H9 (cell line): Measurements from ENCODE around the gene GPR176. TPM values are rescaled to one million over a fixed set of nuclear protein-coding genes. Genes with fewer than 3 reads are reported as not detected.
A peak's percentile ranks its signal among the peaks of the same experiment; 100 is the strongest.

ENCODE experiments used
- DNase-seq: peaks from one replicate; pipeline ENCODE4 v3.0.0-alpha.2; 2017
- H2AFZ ChIP-seq: one replicate; pipeline ENCODE4 v1.6.1; 2013; ENCODE audit warnings: mild to moderate bottlenecking, low read length, control low read depth, moderate library complexity
- H2AK5ac ChIP-seq: 2 replicates; pipeline ENCODE4 v1.6.1; 2013; ENCODE audit warnings: low read length, control low read depth, mixed read lengths; ENCODE audit not compliant: insufficient read length
- H2BK120ac ChIP-seq: one replicate; pipeline ENCODE4 v1.6.1; 2013; ENCODE audit warnings: low read depth, mild to moderate bottlenecking, low read length, control low read depth, inconsistent platforms; ENCODE audit not compliant: poor library complexity, severe bottlenecking
- H2BK12ac ChIP-seq: 2 replicates; pipeline ENCODE4 v1.6.1; 2013; ENCODE audit warnings: low read length, control low read depth, mixed read lengths, low read depth; ENCODE audit not compliant: insufficient read length
- H2BK15ac ChIP-seq: 2 replicates; pipeline ENCODE4 v1.6.1; 2013; ENCODE audit warnings: low read depth, low read length, control low read depth
- H2BK20ac ChIP-seq: one replicate; pipeline ENCODE4 v1.6.1; 2013; ENCODE audit warnings: low read depth, mild to moderate bottlenecking, low read length, control low read depth, inconsistent platforms; ENCODE audit not compliant: poor library complexity, severe bottlenecking
- H2BK5ac ChIP-seq: 2 replicates; pipeline ENCODE4 v1.6.1; 2013; ENCODE audit warnings: low read length, control low read depth, mixed read lengths; ENCODE audit not compliant: insufficient read length
- H3K14ac ChIP-seq: 2 replicates; pipeline ENCODE4 v1.6.1; 2013; ENCODE audit warnings: low read length, control low read depth; ENCODE audit not compliant: insufficient read depth
- H3K18ac ChIP-seq: 2 replicates; pipeline ENCODE4 v1.6.1; 2013; ENCODE audit warnings: low read depth, mild to moderate bottlenecking, mixed read lengths, low read length, control low read depth; ENCODE audit not compliant: insufficient read length
- H3K23ac ChIP-seq: 2 replicates; pipeline ENCODE4 v1.6.1; 2013; ENCODE audit warnings: low read length, control low read depth, mixed read lengths, low read depth; ENCODE audit not compliant: insufficient read length
- H3K23me2 ChIP-seq: 2 replicates; pipeline ENCODE4 v1.6.1; 2013; ENCODE audit warnings: low read depth, mild to moderate bottlenecking, mixed read lengths, low read length, control low read depth; ENCODE audit not compliant: insufficient read length, poor library complexity, severe bottlenecking
- H3K27ac ChIP-seq: 2 replicates; pipeline ENCODE4 v1.5.1; 2013; ENCODE audit warnings: low read length, control low read depth, mixed read lengths, low read depth; ENCODE audit not compliant: insufficient read length
- H3K27me3 ChIP-seq: 2 replicates; pipeline ENCODE4 v1.6.1; 2013; ENCODE audit warnings: low read length, control low read depth, inconsistent platforms; ENCODE audit not compliant: insufficient read depth
- H3K4ac ChIP-seq: 2 replicates; pipeline ENCODE4 v1.6.1; 2013; ENCODE audit warnings: low read depth, mild to moderate bottlenecking, control low read depth, inconsistent platforms, low read length, moderate library complexity
- H3K4me1 ChIP-seq: 2 replicates; pipeline ENCODE4 v1.6.1; 2013; ENCODE audit warnings: low read length, control low read depth, inconsistent platforms; ENCODE audit not compliant: insufficient read depth
- H3K4me2 ChIP-seq: 2 replicates; pipeline ENCODE4 v1.6.1; 2013; ENCODE audit warnings: low read length, control low read depth, mixed read lengths; ENCODE audit not compliant: insufficient read length, insufficient read depth
- H3K56ac ChIP-seq: 2 replicates; pipeline ENCODE4 v1.6.1; 2013; ENCODE audit warnings: low read depth, mild to moderate bottlenecking, mixed read lengths, low read length, control low read depth; ENCODE audit not compliant: insufficient read length
- H3K79me1 ChIP-seq: 2 replicates; pipeline ENCODE4 v1.6.1; 2013; ENCODE audit warnings: low read depth, mild to moderate bottlenecking, moderate library complexity, low read length, control low read depth, inconsistent platforms; ENCODE audit not compliant: insufficient read depth, poor library complexity, severe bottlenecking
- H3K79me2 ChIP-seq: 2 replicates; pipeline ENCODE4 v1.6.1; 2013; ENCODE audit warnings: low read length, control low read depth, inconsistent platforms; ENCODE audit not compliant: insufficient read depth
- H3K9ac ChIP-seq: 2 replicates; pipeline ENCODE4 v1.6.1; 2013; ENCODE audit warnings: low read length, control low read depth, mixed read lengths; ENCODE audit not compliant: insufficient read length; ENCODE audit errors: extremely low read depth
- H3K9me3 ChIP-seq: one replicate; pipeline ENCODE4 v1.6.1; 2013; ENCODE audit warnings: low read depth, low read length, inconsistent platforms; ENCODE audit not compliant: control insufficient read depth
- H3T11ph ChIP-seq: one replicate; pipeline ENCODE4 v1.6.1; 2013; ENCODE audit warnings: mild to moderate bottlenecking, low read length, control low read depth, inconsistent platforms
- H4K20me1 ChIP-seq: one replicate; pipeline ENCODE4 v1.6.1; 2013; ENCODE audit not compliant: control insufficient read depth, insufficient read length, insufficient read depth
- H4K5ac ChIP-seq: 2 replicates; pipeline ENCODE4 v1.6.1; 2013; ENCODE audit warnings: low read depth, mild to moderate bottlenecking, mixed read lengths, low read length, control low read depth; ENCODE audit not compliant: insufficient read length
- H4K8ac ChIP-seq: replicated peaks from 2 replicates; pipeline ENCODE4 v1.6.1; 2013; ENCODE audit warnings: low read length, control low read depth, mixed read lengths, low read depth; ENCODE audit not compliant: insufficient read length
- H4K91ac ChIP-seq: 2 replicates; pipeline ENCODE4 v1.6.1; 2013; ENCODE audit warnings: low read depth, mild to moderate bottlenecking, moderate library complexity, mixed read lengths, low read length, control low read depth; ENCODE audit not compliant: insufficient read length
- H3K27ac Mint-ChIP-seq, 3 experiments: 2 replicates in 2 of 3; 3 replicates in 1 of 3; pipeline ENCODE4 v1.8.0; 2020 to 2021; ENCODE audit warnings: mixed read lengths in 3 of 3, mild to moderate bottlenecking in 1 of 3, moderate library complexity in 1 of 3
- H3K27me3 Mint-ChIP-seq: 2 replicates; pipeline ENCODE4 v1.8.0; 2021; ENCODE audit warnings: low read depth, mild to moderate bottlenecking, moderate library complexity, mixed read lengths
- H3K36me3 Mint-ChIP-seq, 3 experiments: 2 replicates in 2 of 3; 3 replicates in 1 of 3; pipeline ENCODE4 v1.8.0; 2020 to 2021; ENCODE audit warnings: low read depth in 3 of 3, mixed read lengths in 3 of 3; ENCODE audit not compliant: insufficient read depth in 1 of 3
- H3K4me1 Mint-ChIP-seq, 2 experiments: 2 replicates each; pipeline ENCODE4 v1.8.0; 2020; ENCODE audit warnings: mixed read lengths in 2 of 2
- H3K4me3 Mint-ChIP-seq, 2 experiments: 2 replicates in 1 of 2; 3 replicates in 1 of 2; pipeline ENCODE4 v1.8.0; 2020 to 2021; ENCODE audit warnings: mild to moderate bottlenecking in 2 of 2, mixed read lengths in 2 of 2, moderate library complexity in 1 of 2
- H3K9me3 Mint-ChIP-seq, 2 experiments: 2 replicates in 1 of 2; 3 replicates in 1 of 2; pipeline ENCODE4 v1.8.0; 2020; ENCODE audit warnings: mild to moderate bottlenecking in 2 of 2, mixed read lengths in 2 of 2, moderate library complexity in 1 of 2
- CTCF ChIP-seq: fragments of 200-600 bp; sonication (generic); conservative IDR thresholded peaks from 3 replicates; pipeline ENCODE4 v1.8.0; 2021; ENCODE audit warnings: antibody characterized with exemption, mild to moderate bottlenecking
- WGBS: extraction: QIAGEN DNeasy Blood & Tissue Kit; methylation state at CpG from one replicate; pipeline ENCODE4 v1.1.7; 2013; ENCODE audit warnings: missing lambda C conversion rate, low lambda C conversion rate, mixed read lengths; ENCODE audit not compliant: insufficient read length; ENCODE audit errors: extremely low coverage; 5-methylcytosine and 5-hydroxymethylcytosine counted together
- total RNA-seq: library from RNA; stranded (reverse); gene quantifications from 2 replicates; pipeline ENCODE4 v1.2.1, GENCODE V29; 2021

Gene GPR176
- total RNA-seq, 1 experiment from 2014 or later, result 132 TPM

- Histone ChIP-seq H3K23me2 (no peaks in the 10 kb centered on the region), H4K8ac (no peak overlapping the region), H2AK5ac (no peak overlapping the region), H3K18ac (no peak overlapping the region), H3K56ac (no peak overlapping the region), H3K9me3 (no peaks in the 10 kb centered on the region), H2BK120ac (no peak overlapping the region), H3K4me2 (no peak overlapping the region), H3K27ac (no peak overlapping the region), H2BK12ac (peak overlapping the region; percentile 53), H4K91ac (peak overlapping the region; percentile 48), H3K4ac (no peak overlapping the region), H3K79me2 (peaks cover 50% of the 10 kb centered on the region; the same call in 1 of the 2 replicates), H2AFZ (no peak overlapping the region), H3K27me3 (no peaks in the 10 kb centered on the region), H2BK5ac (no peak overlapping the region), H2BK15ac (no peak overlapping the region), H4K5ac (no peak overlapping the region), H3K14ac (no peak overlapping the region), H4K20me1 (no peaks in the 10 kb centered on the region), H3K9ac (no peak overlapping the region), H3K79me1 (peaks cover 13% of the 10 kb centered on the region), H3T11ph (no peak overlapping the region), H2BK20ac (no peak overlapping the region), H3K4me1 (peaks cover 21% of the 10 kb centered on the region), H3K23ac (no peak overlapping the region)
- Mint-ChIP-seq H3K36me3 (peaks cover 12 to 29% (median 15%) of the 10 kb centered on the region in 3 experiments), H3K27me3 (no peaks in the 10 kb centered on the region), H3K4me1 (peaks cover 41 to 44% of the 10 kb centered on the region in 2 experiments), H3K9me3 (no peaks in the 10 kb centered on the region), H3K27ac (no peak overlapping the region), H3K4me3 (no peak overlapping the region)
- no CpG with 5 or more reads among the region's 3 CpGs for WGBS
- no peak for DNase-seq
- TF ChIP-seq CTCF, result no peak
These were observed 39.2 kb downstream of the GPR176 start for GRCh38 chr15:39880718-39881387.
